Femur (tissue), 1 donor: ENCODE results near the gene FEZF1.
"Not testable (repeated sequence)": the region's sequence is repeated elsewhere in the genome, so short reads cannot be mapped to it uniquely, and the experiment has no call there.

Experiments used
- DNase-seq: peaks from one replicate; pipeline ENCODE4 v3.0.0-alpha.2; 2017

FEZF1 gene

DNA sequence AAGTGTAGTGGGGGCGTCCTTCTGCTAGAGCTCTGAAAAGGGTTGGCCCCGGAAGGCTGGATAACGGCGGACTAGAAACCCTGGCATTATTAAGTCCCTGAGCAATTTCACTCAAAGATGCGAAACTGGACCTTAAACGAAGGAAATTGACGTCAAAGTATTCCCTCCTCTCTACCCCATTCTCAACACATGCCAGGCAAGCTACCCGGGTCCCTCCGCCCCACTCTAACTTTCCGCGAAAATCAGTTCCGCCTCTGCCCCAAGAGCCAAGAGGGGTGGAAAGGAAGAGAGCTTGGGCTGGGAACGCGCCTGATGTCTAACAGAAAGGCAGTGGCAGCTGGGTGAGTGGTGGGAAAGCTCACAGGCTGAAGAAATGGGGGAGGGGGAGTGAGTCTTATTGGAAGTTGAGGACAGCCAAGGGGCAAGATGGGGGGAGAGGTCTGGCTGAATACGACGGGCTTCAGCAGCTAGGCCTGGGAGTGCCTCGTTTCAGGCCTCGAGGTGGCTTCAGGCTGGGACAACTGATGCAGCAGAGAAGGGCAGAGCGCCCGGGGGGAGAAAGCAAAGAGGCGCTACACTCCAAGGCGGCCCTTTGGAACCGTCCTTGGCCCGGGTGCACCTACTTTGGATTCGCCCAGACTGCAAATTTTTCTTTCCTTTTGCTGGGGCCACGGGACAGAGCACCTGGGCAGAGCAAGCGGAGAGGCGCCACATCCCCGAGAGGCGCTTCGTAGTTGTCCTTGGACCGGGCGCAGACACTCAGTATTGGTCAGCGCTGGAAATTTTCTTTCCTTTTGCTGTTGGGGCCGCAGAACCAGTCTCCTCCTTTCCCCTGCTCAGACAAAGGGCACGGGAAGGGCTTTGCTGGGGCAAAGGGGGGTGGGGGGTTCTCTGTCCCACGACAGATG is 2.0 kb upstream of the FEZF1 start:
- DNase-seq, result no peak

DNA sequence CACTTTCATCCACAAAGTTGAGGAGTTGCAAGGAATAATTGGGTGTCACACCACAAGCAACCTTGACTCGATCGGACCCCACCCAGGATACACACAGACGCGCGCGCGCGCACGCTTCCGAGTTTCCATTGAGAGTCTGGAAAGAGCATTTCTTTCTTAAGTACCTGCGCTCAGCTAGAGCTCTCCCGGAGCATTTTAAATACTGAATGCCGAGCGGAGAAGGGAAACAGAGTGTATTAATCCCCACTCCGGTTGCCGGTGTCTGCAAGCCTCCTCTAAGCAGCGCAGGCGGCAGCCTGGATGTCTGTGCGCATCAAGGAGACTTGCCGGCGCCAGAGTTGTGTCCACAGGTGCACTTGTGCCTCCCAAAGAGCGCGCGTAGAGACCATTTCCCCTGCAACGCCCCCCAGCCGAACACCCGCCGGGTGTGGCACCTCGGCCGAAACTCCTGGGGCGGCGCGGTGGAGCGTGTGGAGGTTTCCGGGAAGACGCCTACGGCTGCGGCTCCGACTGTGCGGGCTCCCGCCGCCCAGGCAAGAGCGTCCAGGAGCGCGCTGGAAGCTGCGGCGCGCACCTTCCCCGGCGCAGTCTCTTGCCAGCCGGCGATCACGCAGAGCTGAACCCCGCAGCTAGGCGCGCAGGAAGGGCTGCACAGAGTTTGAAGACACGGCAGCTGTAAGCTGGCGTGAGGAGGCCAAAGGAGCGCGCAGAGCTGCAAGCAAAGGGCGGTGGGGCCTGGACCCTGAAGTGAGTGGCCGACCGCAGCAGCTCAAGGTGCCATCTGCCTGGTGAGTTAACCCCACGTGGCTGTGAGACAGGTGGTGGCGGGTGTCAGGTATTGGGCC is 1.1 kb upstream of the FEZF1 start:
- DNase-seq, result no peak

DNA sequence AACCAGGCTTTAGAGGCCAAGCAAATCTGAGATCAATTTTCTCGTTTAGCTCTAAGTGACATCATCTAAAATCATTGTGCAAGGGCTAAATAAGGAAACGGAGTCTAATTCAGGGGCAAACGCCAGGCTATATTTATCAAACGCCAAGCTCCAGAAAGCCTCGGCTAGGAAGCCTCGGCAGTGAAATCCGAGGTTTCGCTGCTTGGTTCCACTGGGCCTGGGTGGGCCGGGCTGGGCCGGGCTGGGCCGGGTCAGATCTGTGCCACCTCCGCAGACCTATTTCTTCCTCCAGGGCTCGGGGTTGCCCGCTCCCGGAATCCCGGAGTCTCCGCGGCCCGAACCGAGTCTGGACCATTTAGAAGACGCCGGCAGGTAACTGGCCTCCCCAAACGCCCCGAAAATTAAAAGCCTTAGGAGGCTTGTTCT is 459 bp upstream of the FEZF1 start:
- DNase-seq, result no peak

DNA sequence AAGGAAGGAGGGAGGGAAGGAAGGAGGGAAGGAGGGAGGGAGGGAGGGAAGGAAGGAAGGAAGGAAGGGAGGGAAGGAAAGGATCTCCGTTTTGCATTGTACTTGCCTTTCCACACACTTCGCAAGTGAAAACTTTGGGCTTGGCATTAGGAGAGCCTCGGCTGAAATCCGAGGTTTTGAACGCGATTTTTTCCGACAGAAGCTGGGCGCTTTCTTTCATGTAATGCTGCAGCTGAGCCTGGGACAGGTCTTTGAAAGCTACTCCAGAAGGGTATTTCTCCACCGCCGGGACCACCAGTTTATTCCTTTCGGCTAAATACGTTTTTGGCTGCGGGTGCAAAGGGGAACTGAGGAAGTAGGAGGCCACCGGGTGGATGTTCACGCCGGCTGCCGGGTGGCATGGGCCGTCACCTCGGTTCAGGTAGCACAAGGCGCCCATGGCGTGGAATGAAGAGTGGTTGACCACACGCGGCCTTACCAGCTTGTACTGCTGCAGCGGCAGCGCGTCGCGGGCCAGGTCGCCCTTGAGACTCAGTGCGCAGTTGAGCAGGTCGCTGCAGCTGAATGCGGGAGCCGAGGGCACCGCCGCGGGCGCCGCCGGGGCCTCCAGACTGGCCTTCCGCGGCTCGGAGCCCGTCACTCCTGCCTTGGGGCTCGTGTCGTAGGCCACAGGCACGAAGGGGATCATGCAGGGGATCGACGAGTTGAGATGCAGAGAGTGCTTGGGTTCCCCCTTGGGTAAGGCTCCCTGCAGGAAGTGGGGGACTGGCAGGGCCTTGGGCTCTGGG is 825 bp downstream of the FEZF1 start:
- no peak for DNase-seq

DNA sequence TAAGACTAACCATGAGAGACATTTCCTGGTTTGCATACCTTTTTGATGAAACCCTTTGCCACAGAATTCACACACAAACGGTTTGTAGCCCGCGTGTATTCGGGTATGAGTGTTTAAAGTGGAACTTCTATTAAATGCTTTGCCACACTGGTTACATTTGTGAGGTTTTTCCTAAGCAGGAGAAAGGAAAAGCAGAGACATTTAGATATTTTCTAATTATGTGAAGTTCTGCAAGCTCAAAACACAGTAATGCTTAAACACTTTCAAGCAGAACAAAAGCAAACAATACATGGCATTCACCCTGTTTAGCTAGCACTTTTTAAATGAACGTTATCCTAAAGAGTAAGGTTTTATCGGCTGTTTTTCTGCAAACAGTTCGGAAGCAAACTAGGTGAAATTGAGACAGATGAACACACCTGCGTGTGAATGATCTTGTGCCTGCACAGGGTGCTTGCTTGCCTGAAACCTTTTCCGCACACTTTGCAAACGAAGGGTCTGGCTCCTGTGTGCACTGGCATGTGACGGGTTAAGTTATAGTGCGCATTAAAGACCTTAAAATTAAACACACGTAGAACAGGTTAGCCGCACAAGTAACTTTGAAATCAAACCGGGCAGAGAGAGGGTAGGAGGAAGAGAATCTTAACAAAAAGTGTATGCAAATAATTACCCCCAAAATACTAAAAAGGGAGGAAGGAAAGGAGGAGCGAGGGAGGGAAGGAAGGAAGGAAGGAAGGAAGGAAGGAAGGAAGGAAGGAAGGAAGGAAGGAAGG is 1.6 kb downstream of the FEZF1 start:
- no peak for DNase-seq

DNA sequence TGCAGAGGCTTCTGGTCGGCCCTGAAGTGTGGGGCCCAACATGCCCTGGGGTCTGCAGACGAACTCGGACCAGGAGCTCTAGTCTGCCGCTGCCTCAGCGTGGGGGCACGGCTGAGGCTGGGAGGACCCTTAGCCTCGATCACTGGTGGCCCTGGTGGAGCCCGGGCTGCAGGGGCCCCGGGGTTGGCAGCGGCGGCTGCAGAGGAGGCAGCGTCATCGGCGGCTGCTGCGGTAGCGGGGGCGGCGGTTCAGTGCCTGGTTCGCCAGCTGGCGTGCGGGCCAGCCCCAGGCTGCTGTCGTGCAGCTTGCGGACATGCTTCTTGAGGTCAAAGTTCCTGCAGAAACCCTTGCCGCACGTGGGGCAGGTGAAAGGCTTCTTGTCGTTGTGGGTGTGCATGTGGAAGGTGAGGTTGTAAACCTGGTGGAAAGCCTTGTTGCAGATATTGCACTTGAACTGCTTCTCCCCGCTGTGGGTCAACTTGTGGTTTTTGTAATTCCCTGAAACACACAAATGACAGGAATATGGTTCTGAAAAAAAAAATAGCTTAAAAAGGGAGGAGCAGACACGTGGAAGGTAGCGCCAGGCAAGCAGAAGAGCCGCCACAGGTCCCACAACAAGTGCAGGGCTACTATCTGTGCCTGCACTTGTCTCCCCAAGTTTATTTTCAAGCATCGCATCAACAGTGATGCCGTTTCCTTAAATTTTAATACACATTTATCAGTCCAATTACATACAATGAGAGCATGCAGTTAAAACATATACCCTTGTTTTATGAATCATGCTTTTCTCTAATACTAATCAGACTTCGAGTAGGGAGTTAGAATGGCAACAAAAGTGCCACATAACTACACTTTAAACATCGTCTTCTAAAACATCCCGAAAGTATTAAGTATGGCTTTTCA is 2.4 kb downstream of the FEZF1 start:
- DNase-seq, result no peak

DNA sequence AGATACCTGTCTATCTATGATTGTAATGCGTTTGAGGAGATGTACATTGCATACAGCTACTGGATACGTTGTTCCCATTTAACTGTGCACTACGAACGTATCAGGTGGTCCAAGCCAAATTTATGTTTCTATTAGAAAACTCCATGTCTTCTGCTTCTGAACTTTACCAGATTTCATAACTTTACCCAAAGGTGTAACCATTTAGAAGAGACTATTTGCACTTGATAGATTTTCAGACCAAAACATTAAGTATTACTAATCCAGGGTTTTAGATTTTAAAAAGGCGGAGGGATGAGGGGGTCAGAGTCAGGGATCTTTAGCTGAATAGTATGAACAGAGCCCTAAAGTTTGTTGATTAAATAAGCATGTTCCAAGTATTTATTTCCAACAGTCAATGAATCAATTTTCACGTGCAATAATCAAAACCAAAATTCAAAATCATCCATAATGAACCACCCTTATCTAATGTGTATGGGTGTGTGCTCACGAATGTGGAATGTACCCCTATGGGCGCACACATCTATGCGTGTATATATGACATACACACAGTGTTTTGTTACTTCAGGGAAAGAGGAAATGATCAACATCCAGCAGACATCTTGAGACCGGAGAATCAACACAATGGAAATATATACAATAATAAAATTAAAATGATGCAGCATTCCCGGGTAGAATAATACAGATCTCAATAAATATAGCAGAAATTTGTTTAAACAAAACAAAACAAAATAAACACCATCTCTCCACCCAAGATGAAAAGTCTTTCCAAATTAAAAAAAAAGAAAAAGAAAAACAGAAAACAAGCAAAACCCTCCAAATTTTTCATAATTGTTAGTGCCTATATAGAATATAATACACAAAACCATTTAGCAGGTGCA is 3.4 kb downstream of the FEZF1 start:
- DNase-seq, result no peak

DNA sequence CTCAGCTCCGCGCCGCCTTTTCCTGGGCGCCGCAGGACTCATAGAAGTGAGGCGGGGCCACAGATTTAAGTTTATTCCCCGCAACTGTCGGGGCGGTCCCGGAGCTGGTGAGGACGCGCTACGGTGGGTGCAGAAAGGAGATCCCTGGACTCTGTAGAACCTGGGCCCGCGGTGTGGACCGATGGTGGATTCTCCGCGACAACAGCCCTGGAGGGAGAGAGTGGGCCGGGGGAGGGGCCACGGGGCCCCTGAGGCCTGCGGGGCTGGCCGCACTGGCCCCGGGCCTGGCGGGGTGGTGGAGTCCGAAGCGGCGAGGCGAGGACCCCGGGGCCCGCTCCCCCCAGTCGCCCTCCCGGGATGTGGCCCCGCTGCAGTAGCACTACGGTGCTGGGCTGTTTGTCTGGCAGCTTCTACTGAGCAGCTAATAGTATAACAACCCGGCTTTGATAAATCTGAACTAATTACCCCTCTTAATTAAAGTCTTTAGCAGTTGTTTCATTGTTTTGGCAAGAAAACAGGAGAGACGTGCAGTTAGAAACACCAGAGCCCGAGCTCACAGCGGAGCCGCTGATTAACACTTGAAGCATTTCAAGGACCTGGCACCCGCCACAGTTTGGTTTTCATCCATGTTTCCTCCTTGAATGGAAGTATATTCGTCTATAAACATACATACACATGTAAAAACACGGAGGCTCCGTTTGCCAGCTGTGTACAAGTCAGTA is 4.2 kb downstream of the FEZF1 start:
- no peak for DNase-seq

DNA sequence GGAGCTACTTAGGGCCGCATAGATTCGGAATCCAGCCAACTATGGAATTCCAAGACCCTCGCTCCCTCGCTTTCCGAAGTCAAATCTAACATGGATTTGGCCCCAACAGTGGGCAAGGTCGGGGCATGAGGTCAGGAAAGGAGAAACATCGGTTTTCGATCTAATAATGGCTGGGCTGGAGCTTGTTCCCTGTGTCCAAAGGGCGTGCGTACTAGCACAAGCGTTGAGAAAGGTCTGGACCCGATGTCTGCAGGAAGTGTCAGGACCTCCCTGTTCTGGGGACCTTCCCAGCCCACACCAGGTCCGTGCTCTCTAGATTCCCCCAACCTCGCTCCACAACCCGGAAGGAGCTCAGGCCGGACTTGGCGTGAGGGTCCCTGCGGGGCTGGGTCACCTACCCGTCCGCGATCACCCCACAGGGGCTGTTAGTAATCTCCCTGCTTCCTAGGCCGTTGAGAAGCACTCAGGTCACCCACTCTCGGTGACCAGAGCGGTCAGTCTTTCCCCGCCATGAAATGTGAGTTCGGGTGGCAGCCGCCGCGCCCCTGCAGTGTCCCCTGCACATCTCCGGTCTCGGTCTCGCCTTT is 4.8 kb downstream of the FEZF1 start:
- DNase-seq, result no peak

DNA sequence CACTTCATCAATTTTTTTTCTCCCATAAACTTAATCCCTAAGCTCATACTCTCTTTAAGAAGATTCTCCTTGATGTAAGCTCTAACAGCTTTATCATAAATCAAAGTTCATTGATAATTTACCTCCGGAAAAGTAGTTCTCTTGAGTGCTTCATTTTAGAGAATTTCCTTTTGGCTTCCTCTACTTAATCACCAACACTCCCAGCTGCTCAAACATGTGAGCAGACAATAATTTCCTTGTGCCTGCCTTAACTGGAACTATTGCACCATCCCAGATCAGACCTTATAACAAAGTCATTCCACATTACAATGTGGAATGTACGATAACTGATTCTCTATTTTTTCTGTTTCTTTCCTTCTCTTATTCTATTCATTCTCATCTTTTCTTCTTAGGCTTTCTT is 5.9 kb downstream of the FEZF1 start:
- no peak for DNase-seq

DNA sequence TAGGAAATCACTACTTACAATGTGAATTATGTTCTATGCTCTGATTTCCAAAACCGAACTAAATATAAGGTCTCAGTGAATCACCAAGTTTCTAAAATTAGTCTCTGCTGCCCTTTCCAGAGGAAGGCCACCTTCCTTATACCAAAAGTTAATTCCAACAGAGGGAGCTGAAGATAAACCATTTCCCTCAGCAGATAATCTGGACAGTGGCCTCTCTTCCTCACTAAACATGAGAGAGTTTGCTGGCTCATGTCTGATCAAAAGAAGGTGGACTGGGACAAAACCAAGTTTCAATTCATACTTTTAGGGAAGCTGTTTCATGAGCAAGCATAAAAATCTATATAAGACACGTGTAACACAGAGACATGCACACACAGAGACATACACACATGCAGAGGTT is 6.4 kb downstream of the FEZF1 start:
- no peak for DNase-seq

DNA sequence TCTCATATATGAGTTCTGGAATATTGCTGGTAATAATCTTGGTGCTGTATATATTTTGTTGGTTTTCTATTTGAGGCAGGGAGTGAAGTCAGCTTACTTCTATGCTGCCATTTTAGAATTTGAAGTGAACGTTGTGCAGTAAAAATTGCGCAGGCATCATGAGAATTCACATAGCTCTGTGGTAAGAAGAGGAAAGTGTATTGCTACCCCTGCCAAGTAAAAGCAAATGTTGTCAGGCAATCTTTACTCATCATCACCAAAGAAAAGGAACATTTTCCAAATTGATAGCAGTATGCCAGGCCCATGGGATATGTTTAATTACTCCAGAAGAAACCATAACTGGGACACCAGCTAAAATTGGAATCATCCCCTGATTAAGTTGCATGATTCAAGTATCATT is 13.4 kb downstream of the FEZF1 start:
- no peak for DNase-seq

DNA sequence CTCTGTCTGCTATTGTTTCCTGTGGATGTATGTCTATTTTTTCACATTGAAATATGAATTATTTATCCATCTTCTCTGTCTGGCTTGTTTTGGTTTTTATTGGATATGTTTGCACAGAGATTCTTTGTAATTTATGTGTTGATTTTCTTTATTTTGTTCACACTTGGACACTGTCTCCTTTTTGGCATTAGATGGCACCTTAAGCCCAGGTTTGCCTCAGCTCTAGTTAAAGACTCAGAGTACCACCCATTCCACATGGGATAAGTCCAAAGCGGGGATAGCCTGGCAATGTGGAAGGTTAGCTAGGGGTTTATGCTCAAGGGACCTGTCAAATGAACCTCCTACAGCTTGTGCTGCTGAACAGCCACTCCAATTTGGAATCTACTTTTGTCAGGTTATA is 14.1 kb downstream of the FEZF1 start:
- no peak for DNase-seq

DNA sequence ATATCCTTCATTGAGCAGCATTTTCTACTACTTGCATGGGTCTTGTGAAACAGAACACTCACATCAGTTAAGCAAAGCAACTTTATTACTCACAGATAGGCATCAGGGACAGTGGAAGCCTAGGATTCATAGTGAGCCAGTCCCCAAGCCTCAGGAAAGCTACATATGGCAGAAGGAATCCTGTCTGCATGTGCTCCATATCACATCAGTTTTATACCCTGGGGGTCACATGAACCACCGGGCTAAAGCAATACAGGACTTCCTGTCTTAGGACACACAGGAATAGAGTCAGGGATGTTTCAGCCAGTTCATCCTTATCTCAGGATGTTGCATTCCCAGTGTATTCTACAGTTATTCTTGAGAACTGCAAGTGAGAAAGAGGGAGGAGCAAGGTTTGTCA is 15.1 kb downstream of the FEZF1 start:
- no peak for DNase-seq

DNA sequence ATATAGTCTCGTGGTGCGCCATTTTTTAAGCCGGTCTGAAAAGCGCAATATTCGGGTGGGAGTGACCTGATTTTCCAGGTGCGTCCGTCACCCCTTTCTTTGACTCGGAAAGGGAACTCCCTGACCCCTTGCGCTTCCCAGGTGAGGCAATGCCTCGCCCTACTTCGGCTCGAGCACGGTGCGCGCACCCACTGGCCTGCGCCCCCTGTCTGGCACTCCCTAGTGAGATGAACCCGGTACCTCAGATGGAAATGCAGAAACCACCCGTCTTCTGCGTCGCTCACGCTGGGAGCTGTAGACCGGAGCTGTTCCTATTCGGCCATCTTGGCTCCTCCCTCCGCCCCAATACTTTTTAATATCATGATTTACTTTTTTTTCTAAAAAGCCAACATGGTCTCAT is 19.9 kb downstream of the FEZF1 start:
- not testable (repeated sequence) for DNase-seq

DNA sequence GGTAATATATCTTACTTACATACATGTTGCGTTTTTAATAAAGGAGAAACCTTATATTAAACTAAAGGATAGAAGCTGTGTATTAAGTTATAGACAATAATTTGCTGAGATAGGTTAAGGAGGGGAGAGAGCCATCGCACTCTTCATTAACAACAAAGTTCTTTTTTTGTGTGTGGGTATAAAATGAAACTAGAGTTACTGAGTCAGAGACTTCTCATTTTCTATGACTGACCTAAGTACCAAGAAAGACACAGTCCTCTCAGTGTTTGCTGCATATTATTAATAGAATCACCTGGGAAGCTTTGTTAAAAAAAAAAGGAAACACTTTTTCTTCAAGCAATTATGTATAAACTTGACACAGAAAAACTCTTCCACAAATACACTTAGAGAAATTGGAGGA is 31.4 kb downstream of the FEZF1 start:
- no peak for DNase-seq

DNA sequence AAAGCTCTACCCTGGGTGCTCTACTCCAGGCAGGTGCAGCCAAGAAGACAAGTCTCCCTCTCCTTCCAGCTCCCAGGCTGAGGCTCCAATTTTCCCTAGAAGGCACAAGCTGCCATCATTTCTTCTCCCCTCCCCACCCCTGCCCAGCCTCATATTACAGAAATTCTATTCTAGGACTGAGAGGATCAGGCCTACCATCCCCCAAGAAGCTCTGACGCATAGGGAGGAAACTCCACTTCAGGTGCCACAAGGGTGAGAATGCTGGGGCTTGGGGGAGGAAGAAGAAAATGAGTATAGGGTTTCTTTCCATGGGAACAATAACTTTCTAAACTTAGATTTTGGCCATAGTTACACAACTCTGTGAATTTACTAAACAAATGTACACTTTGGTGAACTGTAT is 35.3 kb downstream of the FEZF1 start:
- no peak for DNase-seq

DNA sequence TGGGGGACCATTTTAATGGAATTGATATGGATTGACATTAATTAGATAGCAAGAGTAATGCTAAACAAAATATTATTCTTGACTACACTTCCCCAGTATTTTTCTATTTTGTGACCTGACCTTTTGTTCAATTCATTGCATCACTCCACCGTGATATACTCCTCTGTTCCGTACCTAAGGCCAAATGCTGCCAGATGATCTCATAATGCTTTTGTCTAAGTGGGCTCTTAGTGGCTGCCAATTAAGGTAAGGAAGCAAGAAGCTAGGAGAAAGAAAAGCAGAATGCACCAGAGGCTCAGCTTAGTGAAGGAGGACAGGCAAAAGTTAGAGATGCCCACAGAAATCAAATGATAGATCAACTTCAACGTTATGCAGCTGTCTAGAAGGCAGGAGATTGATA is 36.4 kb downstream of the FEZF1 start:
- no peak for DNase-seq

DNA sequence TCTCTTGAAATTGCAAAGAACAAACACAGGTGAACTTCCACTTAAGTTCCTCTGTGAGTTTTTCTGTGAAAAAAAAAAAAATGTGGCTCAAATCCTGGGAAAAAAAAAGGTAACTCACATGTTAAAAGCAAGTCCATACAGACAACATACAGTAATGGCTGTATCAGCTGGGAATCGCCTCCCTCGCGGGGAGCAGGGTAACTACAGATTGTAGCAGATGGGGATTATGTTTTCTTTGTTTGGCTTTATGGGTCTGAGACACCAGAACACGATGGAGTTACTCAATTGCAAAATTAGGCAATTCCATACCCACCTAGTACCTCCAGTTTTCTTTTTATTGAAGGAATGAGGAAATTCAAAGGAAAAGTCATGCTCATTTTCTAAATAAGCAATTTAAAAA is 42.3 kb downstream of the FEZF1 start:
- DNase-seq, result no peak
